Stimulated activated CD8-positive, alpha-beta memory T cell treated with anti-CD3 and anti-CD28 coated beads, Interleukin-12 subunit alpha, Interleukin-12 subunit beta, amount 100 ng/mL, for 4 hours (primary cell): ENCODE results near the gene CFAP58.
"Not testable (repeated sequence)": the region's sequence is repeated elsewhere in the genome, so short reads cannot be mapped to it uniquely, and the experiment has no call there.

Source experiments
- DNase-seq: peaks from one replicate; pipeline ENCODE4 v3.0.0-alpha.2; 2020; ENCODE audit warnings: low read depth

CFAP58 gene

GRCh38 chr10:104437226-104437625 lies 83.6 kb downstream of the CFAP58 start:
- DNase-seq: no peak

DNA sequence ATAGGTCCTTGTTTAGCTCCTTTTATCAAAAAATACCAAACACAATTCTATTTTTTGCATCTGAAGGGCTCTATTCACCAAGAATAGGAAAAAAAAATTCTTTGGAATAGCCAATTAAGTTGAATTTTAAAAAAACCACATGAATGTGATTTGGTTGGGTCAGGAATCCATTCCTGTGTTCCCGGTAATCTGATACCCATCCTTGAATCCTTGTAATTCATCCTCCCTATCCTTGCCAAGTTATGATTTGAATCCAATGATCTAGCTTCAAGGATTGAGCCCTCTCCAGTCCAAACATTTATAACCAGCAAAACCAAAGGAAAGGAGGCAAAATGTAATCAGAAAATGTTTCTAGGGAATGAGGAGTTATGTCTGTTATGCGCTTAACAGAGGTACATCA lies 86.6 kb downstream of the CFAP58 start:
- no peak for DNase-seq

DNA sequence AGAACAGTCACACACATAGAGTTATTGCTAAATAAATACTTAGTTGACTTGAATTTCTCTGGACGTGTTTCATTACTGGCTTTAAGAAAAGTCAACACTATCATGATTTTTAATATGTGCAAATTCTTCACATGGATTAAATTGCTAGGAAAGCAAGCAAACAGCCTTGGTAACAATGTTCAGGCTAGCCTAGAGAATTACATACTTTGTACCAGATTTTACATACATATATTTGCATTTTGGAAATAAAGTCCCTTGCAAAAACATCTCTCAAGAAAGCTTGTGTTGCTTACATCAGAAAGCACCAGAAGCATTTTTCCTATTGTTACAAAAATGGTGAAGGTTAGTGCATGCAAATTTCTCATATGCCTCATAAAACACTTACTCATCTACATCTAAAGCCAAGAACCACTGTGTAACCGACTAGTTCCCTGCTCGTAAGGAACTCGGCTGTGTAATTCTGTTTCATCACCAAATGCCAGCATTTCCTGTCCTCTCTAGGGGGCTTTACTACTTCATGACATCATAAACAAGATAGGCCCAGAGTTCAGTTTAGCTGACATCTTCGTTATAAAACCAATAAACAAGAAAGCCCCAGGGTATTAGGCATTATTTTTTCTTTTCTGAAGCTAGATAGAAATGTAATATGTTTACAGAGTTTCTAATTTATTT lies 87.8 kb downstream of the CFAP58 start:
- no peak for DNase-seq

DNA sequence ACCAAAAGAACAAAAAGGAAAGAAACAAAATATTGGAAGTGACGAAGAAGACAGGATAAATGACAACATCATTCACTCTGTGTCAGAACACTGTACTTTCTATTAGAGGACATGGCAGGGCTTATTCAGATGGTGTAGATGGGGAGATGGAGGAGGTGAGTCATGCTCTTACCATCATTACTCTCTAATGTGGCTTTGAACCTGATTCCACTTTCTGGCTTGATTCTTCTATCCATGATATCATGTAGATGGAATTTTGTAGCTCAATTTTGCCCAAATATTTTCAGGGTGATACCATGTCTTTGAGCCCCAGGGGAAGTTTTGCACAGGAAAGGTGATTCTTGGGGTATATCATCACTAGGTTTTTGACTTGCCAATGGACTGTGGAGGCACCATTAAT lies 91.7 kb downstream of the CFAP58 start:
- no peak for DNase-seq

DNA sequence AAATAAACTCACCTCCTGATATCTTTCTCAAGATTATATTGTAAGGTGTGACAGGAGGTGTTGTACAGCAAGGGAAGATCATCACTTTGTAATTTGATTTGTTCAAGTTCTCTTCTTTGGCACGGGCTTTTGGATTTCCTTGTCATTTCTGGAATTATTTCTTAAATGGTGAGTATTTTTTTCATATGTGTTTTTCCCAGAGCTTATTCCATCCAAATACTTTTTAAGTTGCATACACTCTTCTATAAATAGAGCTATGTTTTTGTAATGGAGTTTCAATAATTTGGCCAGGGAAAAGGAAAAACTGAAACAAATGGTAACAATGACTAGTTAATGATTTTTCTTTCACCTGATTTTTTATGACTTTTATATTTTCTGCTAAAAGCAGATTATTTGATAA lies 92.5 kb downstream of the CFAP58 start:
- no peak for DNase-seq

DNA sequence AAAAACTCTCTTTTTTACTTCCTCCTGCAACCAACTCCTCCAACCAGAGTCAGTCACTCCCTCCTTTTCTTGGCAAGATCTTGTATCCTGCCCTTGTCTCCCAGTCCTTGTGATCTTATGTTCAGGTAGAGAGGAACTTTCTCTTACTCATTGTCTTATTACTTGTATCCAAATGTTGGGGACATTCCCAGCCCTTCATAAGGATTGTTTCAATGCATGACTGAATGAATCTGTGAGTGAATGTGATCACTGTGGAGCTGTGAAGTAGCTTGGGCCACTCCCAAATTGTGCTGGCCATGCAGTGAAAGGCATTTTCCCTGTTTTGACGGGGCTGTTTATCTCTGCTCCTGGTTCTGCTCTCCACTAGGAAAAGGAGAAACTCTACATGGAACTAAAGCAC lies 93.7 kb downstream of the CFAP58 start:
- DNase-seq: no peak

- no peak for DNase-seq
These were observed 94.3 kb downstream of the CFAP58 start for GRCh38 chr10:104447906-104448305.

DNA sequence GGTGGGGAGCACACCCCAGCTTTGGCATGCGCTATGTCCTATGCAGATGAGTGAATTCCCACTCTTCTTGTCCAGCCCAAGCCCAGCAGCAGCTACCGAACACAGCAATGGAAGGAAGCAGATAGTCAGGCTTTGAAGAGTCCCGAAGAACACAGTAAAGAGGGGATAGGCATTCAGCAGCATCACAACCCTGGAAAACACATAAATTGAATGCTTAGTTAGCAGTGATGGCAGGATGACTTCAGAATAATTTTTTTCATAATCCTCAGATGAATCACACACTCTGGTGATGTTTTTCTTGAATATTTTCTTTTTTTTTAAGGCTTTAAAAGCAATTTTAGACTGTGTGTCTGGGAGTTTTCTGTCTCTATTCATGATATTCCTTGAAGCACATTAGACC lies 95.8 kb downstream of the CFAP58 start:
- no peak for DNase-seq

- DNase-seq: no peak
These were observed 96.9 kb downstream of the CFAP58 start for GRCh38 chr10:104450490-104450889.

DNA sequence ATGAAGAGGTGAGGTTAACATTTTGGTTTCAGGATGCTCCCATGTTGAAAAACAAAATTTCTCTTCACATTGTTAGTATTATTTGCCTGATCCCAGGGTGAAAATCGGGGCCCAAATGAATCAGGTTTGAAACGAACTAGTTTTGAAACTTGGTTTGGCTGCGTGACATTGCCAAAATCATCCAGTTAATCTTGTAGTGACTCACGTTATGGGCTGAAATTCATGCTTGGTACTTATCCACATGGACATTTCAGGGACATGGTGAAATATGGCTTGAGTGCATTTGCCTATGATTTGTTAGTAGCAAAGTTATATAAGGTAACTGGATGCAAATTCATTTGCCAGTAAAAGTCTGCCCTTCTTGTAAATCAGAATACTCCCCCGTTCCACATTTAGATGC lies 97.3 kb downstream of the CFAP58 start:
- DNase-seq: no peak

GRCh38 chr10:104452977-104453376 lies 99.3 kb downstream of the CFAP58 start:
- no peak for DNase-seq

DNA sequence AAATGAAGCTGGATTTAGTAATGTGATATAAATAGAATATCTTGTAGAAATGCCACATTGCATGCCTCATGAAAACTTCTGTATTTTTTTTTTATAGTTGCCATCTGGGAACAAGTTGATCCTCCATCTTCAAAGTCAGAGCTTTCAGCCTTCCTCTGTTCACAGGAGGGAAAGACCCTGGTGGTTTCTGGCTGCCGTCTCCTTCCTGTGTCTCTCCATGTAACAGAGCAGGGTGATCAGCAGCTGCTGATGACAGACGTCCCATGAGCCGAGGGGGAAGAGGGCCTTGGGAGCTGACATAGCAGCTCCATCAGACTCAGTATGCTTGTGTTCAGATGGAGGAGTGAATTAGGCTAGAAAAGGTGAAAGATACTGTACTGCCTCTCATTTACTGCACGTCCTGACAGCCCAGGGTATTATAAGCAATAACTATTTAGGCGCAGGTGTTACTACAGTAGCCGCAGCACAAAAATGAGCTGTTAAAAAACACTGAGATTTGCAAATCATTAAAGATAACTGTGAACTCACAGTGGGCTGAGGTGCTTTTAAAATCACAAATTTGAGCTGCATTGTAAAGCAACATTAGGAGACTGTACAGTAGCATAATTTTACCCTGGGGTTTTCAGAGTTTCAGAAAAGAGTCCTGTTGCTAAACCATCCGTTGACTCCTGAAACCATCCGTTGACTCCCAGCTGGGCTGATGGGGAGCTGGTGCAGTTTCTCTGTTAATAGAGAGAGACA lies 103.3 kb downstream of the CFAP58 start:
- DNase-seq: no peak

GRCh38 chr10:104457543-104457828 lies 103.9 kb downstream of the CFAP58 start:
- no peak for DNase-seq

- not testable (repeated sequence) for DNase-seq
These were observed 111.9 kb downstream of the CFAP58 start for GRCh38 chr10:104465575-104465974.

- not testable (repeated sequence) for DNase-seq
These were observed 115.2 kb downstream of the CFAP58 start for GRCh38 chr10:104468818-104469217.

- no peak for DNase-seq
These were observed 118.9 kb downstream of the CFAP58 start for GRCh38 chr10:104472505-104472904.

- no peak for DNase-seq
These were observed 119.5 kb downstream of the CFAP58 start for GRCh38 chr10:104472957-104473745.

- DNase-seq: no peak
These were observed 124.7 kb downstream of the CFAP58 start for GRCh38 chr10:104478380-104478779.

DNA sequence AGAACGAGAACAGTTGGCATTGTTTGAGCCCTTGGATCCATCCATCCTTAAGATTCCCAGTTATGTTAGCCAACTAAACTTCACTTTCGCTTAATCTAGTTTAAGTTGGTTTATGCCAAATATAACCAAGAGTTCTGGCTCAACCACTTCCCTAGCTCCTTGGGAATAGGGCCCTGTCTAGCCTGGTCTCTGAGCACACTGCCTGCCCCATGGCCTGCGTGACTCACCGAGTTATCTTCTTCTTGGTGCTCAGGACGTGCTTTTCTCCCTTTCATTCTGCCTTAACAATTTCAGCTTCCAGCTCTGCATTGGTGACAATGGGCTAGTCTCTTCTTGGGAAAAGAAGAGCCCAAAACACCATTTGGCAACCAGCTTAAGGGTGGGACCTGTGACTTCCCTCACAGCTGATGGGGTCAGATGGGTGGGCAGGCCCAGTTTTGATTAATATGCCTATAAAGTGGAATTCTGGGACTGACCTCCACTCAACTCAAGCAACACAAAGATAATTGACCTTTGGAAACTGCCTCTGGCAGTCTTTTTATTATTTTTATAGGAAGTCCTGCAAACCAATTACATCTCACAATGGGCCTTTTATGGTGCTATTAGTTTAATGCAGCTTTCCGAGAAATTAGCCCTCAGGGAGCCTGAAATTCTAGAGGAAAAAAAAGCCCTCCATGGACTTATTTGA lies 126.4 kb downstream of the CFAP58 start:
- DNase-seq: no peak

GRCh38 chr10:104480797-104481196 lies 127.2 kb downstream of the CFAP58 start:
- no peak for DNase-seq

GRCh38 chr10:104483582-104483981 lies 129.9 kb downstream of the CFAP58 start:
- DNase-seq: no peak

DNA sequence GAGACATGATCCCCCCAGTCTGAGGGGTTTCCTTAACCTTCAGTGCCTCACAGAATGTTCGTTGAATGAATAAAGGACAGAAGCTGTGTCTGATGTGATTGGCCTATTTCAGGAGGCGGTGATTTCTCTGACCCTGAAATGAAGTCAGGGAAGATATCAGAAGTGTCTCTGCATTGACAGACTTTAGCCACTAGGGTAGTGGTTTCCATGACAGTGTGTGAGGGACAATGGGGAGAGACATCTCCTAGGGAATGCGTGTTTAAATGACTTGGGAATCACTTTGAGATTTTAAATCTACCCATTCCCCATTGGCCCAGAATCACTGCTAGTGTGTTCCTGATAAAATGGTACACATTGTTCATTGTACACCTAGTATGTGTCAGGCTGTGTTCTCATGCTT lies 132.0 kb downstream of the CFAP58 start:
- no peak for DNase-seq

DNA sequence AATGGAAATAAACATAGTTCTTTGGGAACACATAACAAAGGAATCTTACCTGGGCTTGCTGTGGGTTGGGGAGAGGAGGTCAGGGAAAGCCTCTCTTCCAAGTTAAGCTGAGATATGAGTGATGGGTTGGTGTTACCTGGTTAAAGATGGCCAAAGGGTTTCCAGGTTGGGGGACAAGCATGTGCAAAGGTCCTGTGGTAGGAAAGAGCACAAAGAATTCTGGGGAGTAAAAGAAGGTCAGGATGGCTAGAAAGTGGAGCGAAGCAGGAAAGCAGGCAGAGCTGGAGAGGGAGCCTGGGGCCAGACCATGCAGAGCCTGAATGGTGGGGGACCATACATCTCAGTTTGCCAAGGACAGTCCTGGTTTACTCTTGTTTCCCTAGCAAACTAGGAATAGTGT lies 133.2 kb downstream of the CFAP58 start:
- DNase-seq: no peak
